ENCODE measurements around the gene ZDHHC1.

DNA sequence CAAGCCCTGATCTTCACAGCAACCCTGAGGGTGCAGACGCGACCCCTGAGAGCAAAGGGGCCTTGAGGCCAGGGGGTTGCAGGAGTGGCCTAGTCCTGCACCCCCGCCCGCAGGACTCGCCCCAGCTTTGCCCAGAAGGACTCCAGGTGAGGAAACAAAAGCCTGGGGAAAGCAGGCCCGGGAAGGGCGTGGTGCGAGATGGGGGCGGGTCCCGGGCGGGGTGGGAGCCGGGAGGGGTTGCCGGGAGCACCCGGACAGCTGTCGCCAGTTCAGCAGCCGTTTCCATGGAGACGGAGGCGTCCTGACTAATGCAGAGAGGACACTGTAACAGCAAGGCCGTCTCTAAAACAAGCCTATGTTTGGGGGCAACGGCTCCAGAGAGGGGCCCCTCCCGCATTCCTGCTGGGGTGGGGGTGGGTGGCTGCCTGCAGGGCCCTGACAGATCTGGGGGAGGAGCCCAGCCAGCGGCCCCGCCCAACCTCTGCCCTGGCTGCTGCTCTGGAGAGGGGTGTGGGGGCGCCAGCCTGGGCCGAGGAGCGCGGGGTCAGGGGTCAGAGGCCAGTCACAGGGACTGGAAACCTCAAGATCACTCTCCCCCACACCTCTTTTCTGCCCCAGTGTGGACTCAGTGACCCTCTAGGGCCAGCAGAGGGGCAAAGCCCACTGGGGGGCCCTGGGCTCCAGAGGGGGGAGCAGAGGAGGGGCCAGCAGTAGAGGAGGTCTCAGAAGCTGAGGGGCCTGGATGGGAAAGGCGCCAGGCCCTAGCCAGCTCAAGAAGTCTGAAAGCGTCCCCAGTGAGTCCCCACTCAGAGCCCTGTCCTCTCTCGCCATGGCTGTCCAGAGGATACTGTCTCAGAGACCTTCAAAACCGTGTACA lies 19.9 kb downstream of the ZDHHC1 start:
- TF ChIP-seq CTCF (IDR thresholded peaks at IDR 0.05) (no peak), POLR2A (IDR thresholded peaks at IDR 0.05) (no peak)

Data from testis (tissue), 2 donors.